ENCODE results near the gene WFIKKN1. TPM values are rescaled to one million over a fixed set of nuclear protein-coding genes. Genes with fewer than 3 reads are reported as not detected.
A peak's percentile ranks its signal among the peaks of the same experiment; 100 is the strongest.

The WFIKKN1 gene
- total RNA-seq, 2 donors from 2014 or later, result 0.21 to 0.50 TPM

- ATAC-seq (no peak), DNase-seq (no peak)
- intact Hi-C loops (cut with DNase I), result no loop called here
Observed at GRCh38 chr16:632486-633335, 1.9 kb downstream of the WFIKKN1 start.

- no peak for DNase-seq
- no peak for ATAC-seq
- intact Hi-C loops (cut with DNase I), result no loop called here
Observed at GRCh38 chr16:633336-634050, 2.7 kb downstream of the WFIKKN1 start.

- intact Hi-C loops (cut with DNase I), result no loop called here
- DNase-seq, result no peak
Observed at GRCh38 chr16:634051-634670, 3.4 kb downstream of the WFIKKN1 start.

GRCh38 chr16:634996-635395, 4.2 kb downstream of the WFIKKN1 start:
- no peak for ATAC-seq
- intact Hi-C loops (cut with DNase I), result loop anchor here in 1 of 2 donors (5.0 kb wide), 1 partner anchor 43 kb away; the partner anchor contains the start of gene RAB40C

More at GRCh38 chr16:634051-634670, 3.4 kb downstream of the WFIKKN1 start:
- no peak for ATAC-seq

GRCh38 chr16:635573-636205, 4.9 kb downstream of the WFIKKN1 start:
- ATAC-seq (no peak), DNase-seq (no peak)
- intact Hi-C loops (cut with DNase I), result loop anchor here in 1 of 2 donors (5.0 kb wide), 1 partner anchor 43 kb away; the partner anchor contains the start of gene RAB40C

More at GRCh38 chr16:634996-635395, 4.2 kb downstream of the WFIKKN1 start:
- DNase-seq, result no peak

- ATAC-seq, result peak; percentile 89 to 90
- DNase-seq, result peak; percentile 98
- intact Hi-C loops (cut with DNase I), result loop anchor here in 1 of 2 donors (5.0 kb wide), 1 partner anchor 44 kb away; the partner anchor contains the start of gene RAB40C
Observed at GRCh38 chr16:636206-637080, 5.7 kb downstream of the WFIKKN1 start, which contains the start of gene METTL26. TSS of gene METTL26 (minus strand) at chr16:636305. CDS start at chr16:636290, 15 bp downstream.

GRCh38 chr16:637081-638018, 6.6 kb downstream of the WFIKKN1 start:
- intact Hi-C loops (cut with DNase I), result loop anchor here in 1 of 2 donors (5.0 kb wide), 1 partner anchor 45 kb away; the partner anchor contains the start of gene RAB40C
- peak; percentile 93 for DNase-seq
- peak; percentile 82 to 85 for ATAC-seq

- intact Hi-C loops (cut with DNase I), result loop anchor here in 1 of 2 donors (5.0 kb wide), 1 partner anchor 46 kb away; the partner anchor contains the start of gene RAB40C
- no peak for DNase-seq
- no peak for ATAC-seq
Observed at GRCh38 chr16:638034-638543, 7.3 kb downstream of the WFIKKN1 start.

- DNase-seq, result no peak
- intact Hi-C loops (cut with DNase I), result loop anchor here in 1 of 2 donors (5.0 kb wide), 1 partner anchor 47 kb away; the partner anchor contains the start of gene RAB40C
Observed at GRCh38 chr16:638836-639235, 8.1 kb downstream of the WFIKKN1 start.

GRCh38 chr16:640614-641013, 9.8 kb downstream of the WFIKKN1 start:
- DNase-seq (no peak), ATAC-seq (no peak)
- intact Hi-C loops (cut with DNase I), result no loop called here

More at GRCh38 chr16:638836-639235, 8.1 kb downstream of the WFIKKN1 start:
- ATAC-seq, result no peak

- DNase-seq (peak; percentile 92), ATAC-seq (peak; percentile 70 to 71)
- intact Hi-C loops (cut with DNase I), result no loop called here
Observed at GRCh38 chr16:641326-642188, 10.8 kb downstream of the WFIKKN1 start, which contains the start of gene MCRIP2. TSS of gene MCRIP2 (plus strand) at chr16:641828. CDS start at chr16:641992, 164 bp downstream.

- DNase-seq (no peak), ATAC-seq (peak; percentile 36 to 69)
- intact Hi-C loops (cut with DNase I), result no loop called here
Observed at GRCh38 chr16:642189-643049, 11.6 kb downstream of the WFIKKN1 start.

GRCh38 chr16:643050-643368, 12.2 kb downstream of the WFIKKN1 start:
- no peak for DNase-seq
- no peak for ATAC-seq
- intact Hi-C loops (cut with DNase I), result no loop called here

GRCh38 chr16:644556-644955, 13.8 kb downstream of the WFIKKN1 start:
- intact Hi-C loops (cut with DNase I), result no loop called here
- ATAC-seq, result no peak
- no peak for DNase-seq
